Mesothelial cell of epicardium (in vitro differentiated cells): ENCODE measurements around the gene LY6G5C. TPM values are rescaled to one million over a fixed set of nuclear protein-coding genes. Genes with fewer than 3 reads are reported as not detected.
A peak's percentile ranks its signal among the peaks of the same experiment; 100 is the strongest.

Experiments used
- DNase-seq, 2 experiments: peaks; one replicate each; pipeline ENCODE4 v3.0.0; 2021; ENCODE audit warnings: low spot score in 2 of 2; ENCODE audit not compliant: unreplicated experiment in 2 of 2
- H3K27ac Mint-ChIP-seq: 2 replicates; pipeline ENCODE4 v1.8.0; 2021; ENCODE audit warnings: mixed read lengths
- H3K27me3 Mint-ChIP-seq: 2 replicates; pipeline ENCODE4 v1.8.0; 2021; ENCODE audit warnings: low read depth, mixed read lengths
- H3K36me3 Mint-ChIP-seq: 2 replicates; pipeline ENCODE4 v1.8.0; 2021; ENCODE audit warnings: mixed read lengths
- H3K4me1 Mint-ChIP-seq: 2 replicates; pipeline ENCODE4 v1.8.0; 2021; ENCODE audit warnings: mixed read lengths
- H3K4me3 Mint-ChIP-seq: 2 replicates; pipeline ENCODE4 v1.8.0; 2021; ENCODE audit warnings: mild to moderate bottlenecking, moderate library complexity, mixed read lengths
- H3K9me3 Mint-ChIP-seq: 2 replicates; pipeline ENCODE4 v1.8.0; 2021; ENCODE audit warnings: mixed read lengths
- total RNA-seq: library from RNA; stranded (reverse); gene quantifications from 3 replicates; pipeline ENCODE4 v1.2.1, GENCODE V29; 2021
- TF ChIP-seq, protein P1 (sequence below): fragments of 200-600 bp; sonication (generic); IDR thresholded peaks from one replicate; pipeline ENCODE4 v1.5.0; 2021; ENCODE audit warnings: antibody characterized with exemption; ENCODE audit not compliant: unreplicated experiment

Gene LY6G5C
- total RNA-seq, 1 donor from 2014 or later = 1.5 TPM

DNA sequence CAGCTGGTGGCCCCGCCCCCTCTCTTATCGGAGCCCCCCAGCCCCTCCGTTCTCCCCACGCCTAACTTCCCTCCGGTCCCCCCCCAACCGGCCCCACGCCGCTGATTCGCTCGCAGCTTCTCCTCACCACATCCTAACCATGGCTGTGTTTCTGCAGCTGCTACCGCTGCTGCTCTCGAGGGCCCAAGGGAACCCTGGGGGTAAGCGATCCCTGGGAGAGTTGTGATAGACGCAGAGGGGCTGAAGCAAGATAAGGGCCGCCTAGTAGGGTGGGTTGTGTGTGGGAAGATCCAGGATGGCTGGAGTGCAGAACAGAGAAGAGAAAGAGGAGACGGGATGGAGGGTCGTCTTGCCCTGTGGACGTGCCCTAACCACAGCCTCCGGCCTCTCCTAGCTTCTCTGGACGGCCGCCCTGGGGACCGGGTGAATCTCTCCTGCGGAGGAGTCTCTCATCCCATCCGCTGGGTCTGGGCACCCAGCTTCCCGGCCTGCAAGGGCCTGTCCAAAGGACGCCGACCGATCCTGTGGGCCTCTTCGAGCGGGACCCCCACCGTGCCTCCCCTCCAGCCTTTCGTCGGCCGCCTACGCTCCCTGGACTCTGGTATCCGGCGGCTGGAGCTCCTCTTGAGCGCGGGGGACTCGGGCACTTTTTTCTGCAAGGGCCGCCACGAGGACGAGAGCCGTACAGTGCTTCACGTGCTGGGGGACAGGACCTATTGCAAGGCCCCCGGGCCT lies 42.5 kb upstream of the LY6G5C start, which contains the start of gene MPIG6B:
Gene MPIG6B, plus strand, starts transcription at position 129 of the 735 bp plus-strand sequence. Its CDS starts 11 bp downstream, at position 140.
- no peak within 1 kb of the TSS for H3K4me3 Mint-ChIP-seq

GRCh38 chr6:31722173-31722572 lies 41.3 kb upstream of the LY6G5C start:
- Mint-ChIP-seq H3K4me3 (no peak overlapping the region), H3K4me1 (peaks cover 26% of the 10 kb centered on the region), H3K9me3 (no peaks in the 10 kb centered on the region), H3K36me3 (peaks cover 21% of the 10 kb centered on the region), H3K27me3 (no peaks in the 10 kb centered on the region), H3K27ac (no peak overlapping the region)
- TF ChIP-seq, protein P1, sequence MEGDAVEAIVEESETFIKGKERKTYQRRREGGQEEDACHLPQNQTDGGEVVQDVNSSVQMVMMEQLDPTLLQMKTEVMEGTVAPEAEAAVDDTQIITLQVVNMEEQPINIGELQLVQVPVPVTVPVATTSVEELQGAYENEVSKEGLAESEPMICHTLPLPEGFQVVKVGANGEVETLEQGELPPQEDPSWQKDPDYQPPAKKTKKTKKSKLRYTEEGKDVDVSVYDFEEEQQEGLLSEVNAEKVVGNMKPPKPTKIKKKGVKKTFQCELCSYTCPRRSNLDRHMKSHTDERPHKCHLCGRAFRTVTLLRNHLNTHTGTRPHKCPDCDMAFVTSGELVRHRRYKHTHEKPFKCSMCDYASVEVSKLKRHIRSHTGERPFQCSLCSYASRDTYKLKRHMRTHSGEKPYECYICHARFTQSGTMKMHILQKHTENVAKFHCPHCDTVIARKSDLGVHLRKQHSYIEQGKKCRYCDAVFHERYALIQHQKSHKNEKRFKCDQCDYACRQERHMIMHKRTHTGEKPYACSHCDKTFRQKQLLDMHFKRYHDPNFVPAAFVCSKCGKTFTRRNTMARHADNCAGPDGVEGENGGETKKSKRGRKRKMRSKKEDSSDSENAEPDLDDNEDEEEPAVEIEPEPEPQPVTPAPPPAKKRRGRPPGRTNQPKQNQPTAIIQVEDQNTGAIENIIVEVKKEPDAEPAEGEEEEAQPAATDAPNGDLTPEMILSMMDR = no peak
- no peak for DNase-seq

More for the DNA sequence above, 42.5 kb upstream of the LY6G5C start, which contains the start of gene MPIG6B:
- no peaks in the 10 kb centered on the region for H3K9me3 Mint-ChIP-seq
- DNase-seq = no peak
- H3K36me3 Mint-ChIP-seq = peaks cover 28% of the 10 kb centered on the region
- H3K27me3 Mint-ChIP-seq = no peaks in the 10 kb centered on the region
- TF ChIP-seq, protein P1 = no peak
- H3K27ac Mint-ChIP-seq = peak within 1 kb of the TSS; percentile 47
- peaks cover 18% of the 10 kb centered on the region for H3K4me1 Mint-ChIP-seq

- no peaks in the 10 kb centered on the region for H3K27me3 Mint-ChIP-seq
- peaks cover 15% of the 10 kb centered on the region for H3K36me3 Mint-ChIP-seq
- DNase-seq = no peak
- H3K9me3 Mint-ChIP-seq = no peaks in the 10 kb centered on the region
- peak within 1 kb of the TSS; percentile 14 for H3K27ac Mint-ChIP-seq
- H3K4me3 Mint-ChIP-seq = no peak within 1 kb of the TSS
- TF ChIP-seq, protein P1 = no peak
- H3K4me1 Mint-ChIP-seq = peaks cover 26% of the 10 kb centered on the region
Measured at GRCh38 chr6:31721351-31722020, 40.6 kb upstream of the LY6G5C start, which contains the start of gene LY6G6C. TSS of gene LY6G6C (minus strand) at chr6:31721746. CDS start at chr6:31721679, 67 bp downstream.

GRCh38 chr6:31720196-31720770 lies 39.4 kb upstream of the LY6G5C start:
- Mint-ChIP-seq H3K4me1 (peaks cover 26% of the 10 kb centered on the region), H3K27ac (peak overlapping the region; percentile 44), H3K36me3 (peaks cover 5% of the 10 kb centered on the region), H3K9me3 (no peaks in the 10 kb centered on the region), H3K27me3 (no peaks in the 10 kb centered on the region), H3K4me3 (no peak overlapping the region)
- TF ChIP-seq, protein P1 = no peak
- no peak for DNase-seq

DNA sequence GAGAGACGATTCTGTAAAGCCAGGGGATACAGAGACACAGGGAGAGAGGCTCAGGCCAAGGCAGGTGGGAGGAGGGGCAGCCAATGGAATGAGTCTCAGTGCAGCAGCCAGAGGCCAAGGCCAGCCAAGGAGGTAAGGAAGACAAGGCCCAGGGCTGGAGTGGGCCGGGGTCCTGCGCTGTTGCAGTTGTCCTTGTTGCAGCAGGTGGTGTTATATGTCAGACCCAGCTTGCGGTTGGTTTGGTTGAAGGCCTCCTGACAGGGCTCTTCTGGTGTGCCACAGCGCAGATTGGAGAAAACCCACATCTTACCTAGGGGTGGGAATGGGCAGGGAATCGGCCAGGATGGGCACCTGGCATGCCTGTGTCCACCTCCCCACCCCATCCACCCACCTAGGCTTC lies 38.1 kb upstream of the LY6G5C start:
- TF ChIP-seq, protein P1 = no peak
- DNase-seq = no peak
- Mint-ChIP-seq H3K27me3 (no peaks in the 10 kb centered on the region), H3K36me3 (peaks cover 1% of the 10 kb centered on the region), H3K27ac (peak overlapping the region; percentile 81), H3K4me1 (peaks cover 35% of the 10 kb centered on the region), H3K4me3 (no peak overlapping the region), H3K9me3 (no peaks in the 10 kb centered on the region)
